CD8-positive, alpha-beta memory T cell (primary cell): ENCODE results near the gene ZNF174. TPM values are rescaled to one million over a fixed set of nuclear protein-coding genes. Genes with fewer than 3 reads are reported as not detected.

Experiments used
- CTCF ChIA-PET: fragments of 350-600 bp; sonication (Branson Sonifier 250); formaldehyde crosslinking; loops from one replicate; lab custom pipeline; 2021; ENCODE audit warnings: antibody characterized with exemption; lab: Charles Lee
- POLR2A ChIA-PET: fragments of 350-600 bp; sonication (Branson Sonifier 250); formaldehyde crosslinking; loops from one replicate; lab custom pipeline; 2021; ENCODE audit warnings: antibody characterized with exemption; lab: Charles Lee
- DNase-seq, 5 donors: peaks; one replicate each; pipeline versions ENCODE4 v3.0.0 to v3.0.0-alpha.2; 2020 to 2022; ENCODE audit warnings: mixed read lengths in 1 of 5
- H3K27ac ChIP-seq: one replicate; pipeline ENCODE4 v1.7.0; 2013; ENCODE audit warnings: low read depth, mild to moderate bottlenecking, low read length, moderate library complexity
- H3K27me3 ChIP-seq: 2 replicates; pipeline ENCODE4 v1.7.0; 2013; ENCODE audit warnings: low read length, mild to moderate bottlenecking; ENCODE audit not compliant: insufficient read depth, poor library complexity, severe bottlenecking
- H3K36me3 ChIP-seq: 2 replicates; pipeline ENCODE4 v1.7.0; 2013; ENCODE audit warnings: mild to moderate bottlenecking, low read length, moderate library complexity; ENCODE audit not compliant: insufficient read depth
- H3K4me1 ChIP-seq: 2 replicates; pipeline ENCODE4 v1.7.0; 2013; ENCODE audit warnings: mild to moderate bottlenecking, low read length, moderate library complexity; ENCODE audit not compliant: insufficient read depth
- H3K4me3 ChIP-seq: 2 replicates; pipeline ENCODE4 v1.7.0; 2013; ENCODE audit warnings: mild to moderate bottlenecking, low read length
- H3K9me3 ChIP-seq: 2 replicates; pipeline ENCODE4 v1.7.0; 2013; ENCODE audit warnings: mild to moderate bottlenecking, low read length
- H3K27ac Mint-ChIP-seq, 8 donors: one replicate each; pipeline ENCODE4 v1.8.0; 2020 to 2021; ENCODE audit warnings: mixed read lengths in 8 of 8, mild to moderate bottlenecking in 6 of 8, inconsistent platforms in 3 of 8, moderate library complexity in 3 of 8
- H3K27me3 Mint-ChIP-seq, 2 donors: one replicate each; pipeline ENCODE4 v1.8.0; 2020 to 2021; ENCODE audit warnings: mixed read lengths in 2 of 2, mild to moderate bottlenecking in 1 of 2, moderate library complexity in 1 of 2
- H3K36me3 Mint-ChIP-seq, 3 donors: one replicate each; pipeline ENCODE4 v1.8.0; 2020 to 2021; ENCODE audit warnings: mixed read lengths in 3 of 3, inconsistent platforms in 1 of 3, mild to moderate bottlenecking in 1 of 3
- H3K4me1 Mint-ChIP-seq, 3 donors: one replicate each; pipeline ENCODE4 v1.8.0; 2020 to 2021; ENCODE audit warnings: mixed read lengths in 3 of 3, inconsistent platforms in 1 of 3, mild to moderate bottlenecking in 1 of 3
- H3K4me3 Mint-ChIP-seq, 7 donors: one replicate each; pipeline ENCODE4 v1.8.0; 2020 to 2021; ENCODE audit warnings: mixed read lengths in 7 of 7, mild to moderate bottlenecking in 6 of 7, moderate library complexity in 4 of 7, inconsistent platforms in 2 of 7
- H3K9me3 Mint-ChIP-seq, 5 donors: one replicate each; pipeline ENCODE4 v1.8.0; 2020 to 2022; ENCODE audit warnings: mixed read lengths in 5 of 5, mild to moderate bottlenecking in 3 of 5, moderate library complexity in 2 of 5, inconsistent platforms in 1 of 5
- polyA plus RNA-seq: library from polyadenylated mRNA; unstranded; fragments of 300-500 nt; fragmentation: Illumina TruSeq; gene quantifications from one replicate; pipeline ENCODE4 v1.2.3, GENCODE V29; 2021
- total RNA-seq, 2 experiments: library from RNA; stranded (reverse); gene quantifications; one replicate each; pipeline ENCODE4 v1.2.3, GENCODE V29; 2021

ZNF174 gene
- total and polyA plus RNA-seq, 3 experiments from 2014 or later: 11.4 to 18.8 (median 12.3) TPM

DNA sequence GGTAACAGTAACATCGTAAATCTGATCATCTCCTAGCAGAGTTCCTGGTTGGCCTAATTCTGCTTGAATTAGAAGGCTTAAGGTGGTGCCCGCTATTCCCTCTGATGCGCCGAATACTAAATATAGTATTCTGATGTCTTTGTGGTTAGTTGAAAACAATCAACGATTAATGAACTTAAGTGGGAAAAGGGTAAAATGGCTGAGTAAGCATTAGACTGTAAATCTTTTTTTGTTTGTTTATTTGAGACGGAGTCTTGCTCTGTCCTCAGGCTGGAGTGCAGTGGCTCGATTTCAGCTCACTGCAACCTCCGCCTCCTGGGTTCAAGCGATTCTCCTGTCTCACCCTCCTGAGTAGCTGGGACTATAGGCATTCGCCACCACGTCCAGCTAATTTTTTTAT lies 31.9 kb upstream of the ZNF174 start:
- H3K4me3 Mint-ChIP-seq: no peak overlapping the region
- POLR2A ChIA-PET: no interaction called here
- H3K4me1 Mint-ChIP-seq: peaks cover 9 to 14% (median 13%) of the 10 kb centered on the region in 3 donors
- peaks cover 9% of the 10 kb centered on the region for H3K9me3 ChIP-seq
- peaks cover 0 to 2% of the 10 kb centered on the region in 2 donors for H3K27me3 Mint-ChIP-seq
- peaks cover under 1 to 28% (median 24%) of the 10 kb centered on the region in 3 donors for H3K36me3 Mint-ChIP-seq
- CTCF ChIA-PET: no interaction called here
- no peaks in the 10 kb centered on the region for H3K27me3 ChIP-seq
- peaks cover 3% of the 10 kb centered on the region for H3K4me1 ChIP-seq
- H3K4me3 ChIP-seq: no peak overlapping the region
- H3K36me3 ChIP-seq: no peaks in the 10 kb centered on the region
- no peak overlapping the region for H3K27ac ChIP-seq
- peaks cover 1 to 41% (median 33%) of the 10 kb centered on the region in 5 donors for H3K9me3 Mint-ChIP-seq
- H3K27ac Mint-ChIP-seq: no peak overlapping the region
- no peak for DNase-seq

DNA sequence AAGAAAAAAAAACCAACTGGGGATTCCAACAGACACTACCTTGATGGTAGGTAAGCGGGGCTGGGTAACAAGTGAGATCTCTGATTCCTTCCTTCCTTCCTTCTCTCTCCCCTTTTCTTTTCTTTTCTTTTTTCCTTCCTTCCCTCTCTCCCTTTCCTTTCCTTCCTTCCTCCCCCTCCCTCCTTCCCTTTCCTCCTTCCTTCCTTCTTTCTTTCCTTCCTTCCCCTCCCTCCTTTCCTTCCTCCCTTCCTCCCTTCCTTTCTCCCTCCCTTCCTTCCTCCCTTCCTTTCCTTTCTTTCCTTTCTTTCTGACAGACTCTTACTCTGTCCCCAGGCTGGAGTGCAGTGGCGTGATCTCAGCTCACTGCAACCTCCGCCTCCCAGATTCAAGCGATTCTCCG lies 25.3 kb upstream of the ZNF174 start:
- ChIA-PET POLR2A (no interaction called here), CTCF (no interaction called here)
- no peaks in the 10 kb centered on the region for H3K4me1 Mint-ChIP-seq
- Histone ChIP-seq H3K27ac (no peak overlapping the region), H3K36me3 (no peaks in the 10 kb centered on the region), H3K4me1 (no peaks in the 10 kb centered on the region), H3K27me3 (no peaks in the 10 kb centered on the region), H3K9me3 (peaks cover 14% of the 10 kb centered on the region), H3K4me3 (no peak overlapping the region)
- peaks cover 33 to 75% (median 68%) of the 10 kb centered on the region in 5 donors for H3K9me3 Mint-ChIP-seq
- H3K27me3 Mint-ChIP-seq: peaks cover 0 to 3% of the 10 kb centered on the region in 2 donors
- no peak overlapping the region for H3K4me3 Mint-ChIP-seq
- DNase-seq: no peak
- H3K27ac Mint-ChIP-seq: no peak overlapping the region
- peaks cover 15 to 61% (median 42%) of the 10 kb centered on the region in 3 donors for H3K36me3 Mint-ChIP-seq

DNA sequence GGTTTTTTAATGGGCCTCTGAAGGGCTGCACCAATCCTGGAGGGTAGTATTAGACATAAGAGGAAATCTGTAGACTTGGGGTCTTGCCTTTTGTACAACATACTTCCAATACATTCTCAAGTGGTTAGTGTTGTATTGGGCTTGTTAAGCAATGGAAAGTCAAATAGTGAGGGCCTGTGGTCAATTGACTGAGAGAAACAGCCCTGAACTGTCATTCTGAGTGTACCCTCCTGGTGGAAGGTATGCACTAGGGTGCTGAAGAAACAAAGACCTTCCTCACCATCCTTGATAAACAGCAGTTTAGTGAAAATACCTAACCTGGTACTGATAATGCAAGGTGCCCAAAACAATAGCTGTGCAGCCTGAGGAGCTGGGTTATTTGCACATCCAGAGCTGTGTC lies 23.1 kb upstream of the ZNF174 start:
- peaks cover 33% of the 10 kb centered on the region for H3K9me3 ChIP-seq
- H3K4me3 Mint-ChIP-seq: no peak overlapping the region
- POLR2A ChIA-PET: no interaction called here

DNA sequence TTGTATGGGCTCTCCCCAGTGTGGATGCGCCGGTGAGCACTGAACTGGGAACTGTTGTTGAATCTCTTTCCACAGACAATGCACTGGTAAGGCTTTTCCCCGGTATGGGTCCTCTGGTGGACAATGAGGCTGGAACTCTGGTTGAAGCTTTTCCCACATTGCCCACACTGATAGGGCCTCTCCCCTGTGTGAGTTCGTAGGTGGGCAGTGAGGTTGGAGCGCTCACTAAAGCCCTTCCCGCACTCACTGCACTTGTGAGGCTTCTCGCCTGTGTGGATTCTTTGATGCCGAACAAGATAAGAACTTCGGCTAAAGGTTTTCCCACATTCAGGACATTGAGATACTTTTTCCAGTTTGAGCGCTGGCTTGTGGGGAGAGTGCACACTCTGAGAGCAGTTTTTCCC lies 18.0 kb upstream of the ZNF174 start:
- Histone ChIP-seq H3K9me3 (peaks cover 45% of the 10 kb centered on the region), H3K27ac (no peak overlapping the region), H3K4me3 (peak overlapping the region; percentile 51), H3K36me3 (peaks cover 40% of the 10 kb centered on the region), H3K27me3 (no peaks in the 10 kb centered on the region), H3K4me1 (no peaks in the 10 kb centered on the region)
- H3K27ac Mint-ChIP-seq: no peak overlapping the region
- peaks cover 0 to 2% (median 0%) of the 10 kb centered on the region in 3 donors for H3K4me1 Mint-ChIP-seq
- no peak overlapping the region for H3K4me3 Mint-ChIP-seq
- H3K9me3 Mint-ChIP-seq: peaks cover 60 to 93% (median 90%) of the 10 kb centered on the region in 5 donors
- H3K36me3 Mint-ChIP-seq: peaks cover 46 to 87% (median 82%) of the 10 kb centered on the region in 3 donors
- no peak for DNase-seq
- CTCF ChIA-PET: interaction anchor here (0.7 kb wide), 1 partner anchor 100 kb away, joined by 3 read pairs; the partner anchor contains the start of gene ZNF263
- POLR2A ChIA-PET: interaction anchor here (1.7 kb wide), 1 partner anchor 18 kb away, joined by 6 read pairs; the partner anchor contains the start of genes ZNF174 and ZSCAN32
- no peaks in the 10 kb centered on the region for H3K27me3 Mint-ChIP-seq

More for the DNA sequence above, 23.1 kb upstream of the ZNF174 start:
- DNase-seq: no peak
- H3K36me3 ChIP-seq: peaks cover 8% of the 10 kb centered on the region
- H3K9me3 Mint-ChIP-seq: peaks cover 49 to 95% (median 88%) of the 10 kb centered on the region in 5 donors
- H3K36me3 Mint-ChIP-seq: peaks cover 25 to 83% (median 63%) of the 10 kb centered on the region in 3 donors
- H3K4me1 ChIP-seq: no peaks in the 10 kb centered on the region
- CTCF ChIA-PET: interaction anchor here (0.6 kb wide), 1 partner anchor 25 kb away, joined by 3 read pairs; no protein-coding TSS in a partner anchor
- no peak overlapping the region for H3K27ac ChIP-seq
- no peak overlapping the region for H3K4me3 ChIP-seq
- no peaks in the 10 kb centered on the region for H3K4me1 Mint-ChIP-seq
- peaks cover 0 to 3% of the 10 kb centered on the region in 2 donors for H3K27me3 Mint-ChIP-seq
- H3K27ac Mint-ChIP-seq: no peak overlapping the region
- H3K27me3 ChIP-seq: no peaks in the 10 kb centered on the region

- Mint-ChIP-seq H3K27ac (no peak overlapping the region), H3K27me3 (peaks cover 0 to 2% of the 10 kb centered on the region in 2 donors), H3K9me3 (peaks cover 34 to 72% (median 64%) of the 10 kb centered on the region in 5 donors), H3K4me3 (no peak overlapping the region), H3K36me3 (peaks cover 63 to 85% (median 83%) of the 10 kb centered on the region in 3 donors), H3K4me1 (peaks cover 4 to 19% (median 6%) of the 10 kb centered on the region in 3 donors)
- no peaks in the 10 kb centered on the region for H3K27me3 ChIP-seq
- peaks cover 34% of the 10 kb centered on the region for H3K9me3 ChIP-seq
- ChIA-PET POLR2A (no interaction called here), CTCF (no interaction called here)
- no peaks in the 10 kb centered on the region for H3K4me1 ChIP-seq
- peaks cover 59% of the 10 kb centered on the region for H3K36me3 ChIP-seq
- H3K4me3 ChIP-seq: no peak overlapping the region
- DNase-seq: no peak
- H3K27ac ChIP-seq: no peak overlapping the region
These were observed 12.7 kb upstream of the ZNF174 start for GRCh38 chr16:3388325-3388724.

DNA sequence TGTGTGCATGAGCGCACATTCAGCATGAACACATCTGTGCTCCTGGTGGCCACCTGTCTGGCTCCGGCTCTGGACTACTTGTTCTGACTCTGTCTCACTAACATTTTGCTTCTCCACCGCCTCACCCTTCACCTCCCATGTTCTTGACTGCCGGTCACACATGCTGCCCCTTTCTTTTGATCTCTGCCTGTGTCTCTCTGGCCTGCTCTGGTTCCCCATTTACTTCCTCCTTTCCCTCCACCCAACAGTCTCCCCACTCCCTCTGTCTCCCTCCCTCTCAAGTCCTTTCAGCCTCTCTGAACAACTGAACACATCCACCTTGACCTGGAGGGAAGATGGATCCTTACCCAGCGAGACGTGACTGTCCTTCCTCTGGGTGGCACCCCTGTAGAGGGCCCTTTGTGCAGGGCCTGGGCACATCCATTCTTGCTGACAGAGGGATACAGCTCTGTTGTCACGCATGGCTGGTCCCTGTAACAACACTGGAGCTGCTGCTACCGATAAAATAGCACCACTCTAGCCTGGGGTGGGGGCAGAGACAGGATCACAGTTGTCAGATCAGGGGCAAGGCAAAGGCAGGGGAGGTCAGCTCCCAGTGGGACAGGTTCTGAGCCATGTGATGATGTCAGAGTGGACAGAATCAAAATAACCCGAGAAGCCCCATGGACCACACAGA lies 11.2 kb upstream of the ZNF174 start:
- Mint-ChIP-seq H3K27me3 (peaks cover 0 to 2% of the 10 kb centered on the region in 2 donors), H3K9me3 (peaks cover 24 to 66% (median 56%) of the 10 kb centered on the region in 5 donors), H3K4me1 (peaks cover 12 to 28% (median 15%) of the 10 kb centered on the region in 3 donors), H3K4me3 (no peak overlapping the region), H3K27ac (no peak overlapping the region), H3K36me3 (peaks cover 61 to 84% (median 81%) of the 10 kb centered on the region in 3 donors)
- ChIA-PET CTCF (no interaction called here), POLR2A (interaction anchor here (0.5 to 0.6 kb wide), 2 partner anchors 11 to 445 kb away, joined by 3 read pairs; no protein-coding TSS in a partner anchor)
- Histone ChIP-seq H3K4me1 (no peaks in the 10 kb centered on the region), H3K27me3 (no peaks in the 10 kb centered on the region), H3K9me3 (peaks cover 19% of the 10 kb centered on the region), H3K36me3 (peaks cover 48% of the 10 kb centered on the region), H3K27ac (no peak overlapping the region), H3K4me3 (no peak overlapping the region)
- no peak for DNase-seq

DNA sequence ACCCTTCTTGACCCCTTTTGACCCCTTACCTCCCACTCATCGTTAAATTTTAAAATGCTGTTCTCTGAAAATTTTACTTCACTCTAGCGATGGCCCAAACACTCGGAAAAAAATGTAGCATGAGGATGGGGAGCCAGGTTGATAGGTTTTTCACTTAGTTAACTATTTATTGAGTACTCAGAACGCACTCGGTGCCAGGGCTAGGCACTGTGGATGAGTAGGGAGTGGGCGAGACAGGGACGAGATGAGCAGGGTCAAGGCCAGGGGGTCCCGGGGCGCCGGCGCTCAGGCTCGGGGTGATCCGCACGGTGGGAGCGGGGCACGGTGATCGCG lies 603 bp upstream of the ZNF174 start:
- H3K27ac Mint-ChIP-seq: peak overlapping the region; percentile 26 to 92 (median 84)
- POLR2A ChIA-PET: interaction anchor here (0.6 to 2.7 kb wide), 12 partner anchors 11 to 250 kb away, joined by 3 to 18 read pairs (median 6); partner anchors contain the start of genes CLUAP1, TIGD7, ZNF263 and ZNF75A
- H3K27me3 Mint-ChIP-seq: no peaks in the 10 kb centered on the region
- Histone ChIP-seq H3K36me3 (peaks cover 21% of the 10 kb centered on the region), H3K27me3 (no peaks in the 10 kb centered on the region), H3K4me3 (peak overlapping the region; percentile 92), H3K9me3 (peaks cover 7% of the 10 kb centered on the region), H3K27ac (peak overlapping the region; percentile 76), H3K4me1 (peaks cover 26% of the 10 kb centered on the region)
- CTCF ChIA-PET: interaction anchor here (0.7 to 1.9 kb wide), 9 partner anchors 43 to 238 kb away, joined by 3 to 7 read pairs (median 3); partner anchors contain the start of genes CLUAP1, NAA60, TIGD7 and ZNF263
- peak overlapping the region; percentile 89 to 98 (median 92) for H3K4me3 Mint-ChIP-seq
- peaks cover 33 to 64% (median 47%) of the 10 kb centered on the region in 3 donors for H3K36me3 Mint-ChIP-seq
- peaks cover 3 to 14% (median 8%) of the 10 kb centered on the region in 5 donors for H3K9me3 Mint-ChIP-seq
- no peak for DNase-seq
- H3K4me1 Mint-ChIP-seq: peaks cover 59 to 82% (median 66%) of the 10 kb centered on the region in 3 donors
